ENCODE data around the gene CHRM5.
A peak's percentile ranks its signal among the peaks of the same experiment; 100 is the strongest.

Gene CHRM5

DNA sequence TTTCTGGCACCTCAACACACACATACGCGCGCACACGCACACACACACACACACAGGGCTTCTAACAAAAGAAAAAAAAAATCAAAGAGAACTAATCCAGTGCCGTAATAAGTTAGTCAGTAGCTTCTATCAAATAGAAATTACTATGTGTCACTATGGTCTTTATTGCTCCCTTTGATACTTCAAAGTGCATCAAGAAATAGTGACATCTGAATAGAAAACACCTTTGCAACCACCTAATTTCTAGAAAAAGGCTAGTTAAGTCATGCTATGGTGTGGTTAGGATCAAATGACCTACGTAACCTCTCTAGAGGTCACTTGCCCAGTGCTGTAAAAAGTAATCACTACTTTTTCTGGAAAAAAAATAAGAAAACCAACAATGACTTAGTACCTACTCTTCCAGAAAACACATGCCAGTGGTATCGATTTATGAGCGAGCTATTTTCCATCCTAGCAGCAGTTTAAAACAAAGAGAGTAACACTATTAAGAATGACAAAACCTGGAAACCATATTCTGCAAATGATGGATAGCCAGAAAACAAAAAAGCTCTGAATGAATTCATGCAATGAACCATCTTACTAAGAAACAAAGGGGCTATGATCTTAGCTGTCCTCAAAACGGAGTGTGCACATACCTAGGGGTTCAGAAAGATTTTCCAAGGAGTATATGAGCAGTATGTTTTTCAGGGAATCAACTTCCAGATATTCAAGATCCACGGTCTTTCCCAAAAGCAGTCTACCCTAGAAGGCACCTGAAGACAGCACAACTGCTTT lies 63.9 kb downstream of the CHRM5 start:
- Histone ChIP-seq H4K20me1 (ENCODE audit: insufficient read depth, low read length) (no peaks in the 10 kb centered on the region), H3K79me2 (ENCODE audit: low read length) (peaks cover 68% of the 10 kb centered on the region), H3K4me1 (ENCODE audit: low read length) (no peaks in the 10 kb centered on the region), H3K36me3 (replicated peaks; ENCODE audit: insufficient read depth, low read length) (no peaks in the 10 kb centered on the region), H3K9me3 (replicated peaks; ENCODE audit: insufficient read depth, low read length) (no peaks in the 10 kb centered on the region), H3K9me2 (replicated peaks; ENCODE audit: insufficient read depth, low read length) (no peaks in the 10 kb centered on the region), H3F3A (ENCODE audit: insufficient read depth, low read length) (no peaks in the 10 kb centered on the region; the same call in 1 of the 2 replicates), H3K27me3 (replicated peaks; ENCODE audit: insufficient read depth, low read length) (no peaks in the 10 kb centered on the region), H3K4me3 (ENCODE audit: low read length) (no peak overlapping the region), H2AFZ (ENCODE audit: low read length) (no peak overlapping the region), H3K4me2 (ENCODE audit: low read depth, low read length) (no peak overlapping the region), H3K27ac (ENCODE audit: low read length) (no peak overlapping the region), H3K9ac (ENCODE audit: low read length) (no peak overlapping the region)
- no peak for TF ChIP-seq EZH2phosphoT487 (IDR thresholded peaks at IDR 0.05; ENCODE audit: low read length)
- TF ChIP-seq CTCF (IDR thresholded peaks at IDR 0.05; ENCODE audit: low read length): no peak
- TF ChIP-seq EZH2 (optimal IDR thresholded peaks at IDR 0.05; ENCODE audit: low read depth, low read length): no peak
- no peak for DNase-seq

GRCh38 chr15:34038023-34038870 lies 70.0 kb downstream of the CHRM5 start:
- TF ChIP-seq EZH2phosphoT487 (IDR thresholded peaks at IDR 0.05; ENCODE audit: low read length) (no peak), CTCF (IDR thresholded peaks at IDR 0.05; ENCODE audit: low read length) (no peak), EZH2 (optimal IDR thresholded peaks at IDR 0.05; ENCODE audit: low read depth, low read length) (no peak)
- peak overlapping the region; percentile 79 for H3K4me3 ChIP-seq (ENCODE audit: low read length)
- H3K36me3 ChIP-seq (replicated peaks; ENCODE audit: insufficient read depth, low read length): no peaks in the 10 kb centered on the region
- H3K27ac ChIP-seq (ENCODE audit: low read length): peak overlapping the region; percentile 72
- no peaks in the 10 kb centered on the region for H3K9me3 ChIP-seq (replicated peaks; ENCODE audit: insufficient read depth, low read length)
- H3K9me2 ChIP-seq (replicated peaks; ENCODE audit: insufficient read depth, low read length): no peaks in the 10 kb centered on the region
- DNase-seq: peak; percentile 81
- peak overlapping the region; percentile 84 for H2AFZ ChIP-seq (ENCODE audit: low read length)
- peaks cover 21% of the 10 kb centered on the region for H3F3A ChIP-seq (ENCODE audit: insufficient read depth, low read length)
- H3K79me2 ChIP-seq (ENCODE audit: low read length): peaks cover 40% of the 10 kb centered on the region
- no peaks in the 10 kb centered on the region for H3K27me3 ChIP-seq (replicated peaks; ENCODE audit: insufficient read depth, low read length)
- H3K4me2 ChIP-seq (ENCODE audit: low read depth, low read length): peak overlapping the region; percentile 61
- peak overlapping the region; percentile 85 for H3K9ac ChIP-seq (ENCODE audit: low read length)
- H4K20me1 ChIP-seq (ENCODE audit: insufficient read depth, low read length): no peaks in the 10 kb centered on the region
- H3K4me1 ChIP-seq (ENCODE audit: low read length): peaks cover 13% of the 10 kb centered on the region

GRCh38 chr15:34038871-34039789 lies 70.8 kb downstream of the CHRM5 start, which contains the start of gene AVEN:
TSS of gene AVEN (minus strand) at chr15:34039204. CDS start at chr15:34039046, 158 bp downstream.
- DNase-seq: peak; percentile 70
- TF ChIP-seq CTCF (IDR thresholded peaks at IDR 0.05; ENCODE audit: low read length) (no peak), EZH2 (optimal IDR thresholded peaks at IDR 0.05; ENCODE audit: low read depth, low read length) (no peak), EZH2phosphoT487 (IDR thresholded peaks at IDR 0.05; ENCODE audit: low read length) (no peak)

More at GRCh38 chr15:34038871-34039789, 70.8 kb downstream of the CHRM5 start, which contains the start of gene AVEN:
- H3K36me3 ChIP-seq (replicated peaks; ENCODE audit: insufficient read depth, low read length): no peaks in the 10 kb centered on the region
- H3K9me3 ChIP-seq (replicated peaks; ENCODE audit: insufficient read depth, low read length): no peaks in the 10 kb centered on the region
- H3K4me3 ChIP-seq (ENCODE audit: low read length): peak within 1 kb of the TSS; percentile 79
- no peaks in the 10 kb centered on the region for H3K27me3 ChIP-seq (replicated peaks; ENCODE audit: insufficient read depth, low read length)
- peak within 1 kb of the TSS; percentile 87 for H3K27ac ChIP-seq (ENCODE audit: low read length)
- no peaks in the 10 kb centered on the region for H3K9me2 ChIP-seq (replicated peaks; ENCODE audit: insufficient read depth, low read length)
- peak within 1 kb of the TSS; percentile 84 for H2AFZ ChIP-seq (ENCODE audit: low read length)
- peak within 1 kb of the TSS; percentile 85 for H3K9ac ChIP-seq (ENCODE audit: low read length)
- H3F3A ChIP-seq (ENCODE audit: insufficient read depth, low read length): peaks cover 21% of the 10 kb centered on the region
- peak within 1 kb of the TSS; percentile 79 for H3K4me2 ChIP-seq (ENCODE audit: low read depth, low read length)
- H3K4me1 ChIP-seq (ENCODE audit: low read length): peaks cover 21% of the 10 kb centered on the region
- peaks cover 36% of the 10 kb centered on the region for H3K79me2 ChIP-seq (ENCODE audit: low read length)
- H4K20me1 ChIP-seq (ENCODE audit: insufficient read depth, low read length): no peaks in the 10 kb centered on the region

All from MM.1S (cell line).